IPS DF 19.7 (cell line): ENCODE data around the gene HEMGN.
"Not testable (repeated sequence)": the region's sequence is repeated elsewhere in the genome, so short reads cannot be mapped to it uniquely, and the experiment has no call there.

Source experiments
- DNase-seq: peaks from one replicate; pipeline ENCODE4 v3.0.0-alpha.2; 2013; ENCODE audit warnings: low read depth, low spot score

The HEMGN gene

GRCh38 chr9:97938081-97938644 lies at the start of gene HEMGN:
Gene HEMGN, minus strand, starts transcription at chr9:97938172. Its CDS starts 36 bp downstream, at chr9:97938136.
- DNase-seq = no peak

- DNase-seq = no peak
Observed at GRCh38 chr9:97987487-97987886, 49.5 kb upstream of the HEMGN start.

- no peak for DNase-seq
Observed at GRCh38 chr9:97985058-97985861, 47.3 kb upstream of the HEMGN start.

- no peak for DNase-seq
Observed at GRCh38 chr9:97984188-97985057, 46.5 kb upstream of the HEMGN start.

GRCh38 chr9:97983589-97984187 lies 45.7 kb upstream of the HEMGN start:
- DNase-seq = no peak

GRCh38 chr9:97982683-97983588 lies 45.0 kb upstream of the HEMGN start, which contains the start of gene ANP32B:
Gene ANP32B, plus strand, starts transcription at chr9:97983341. Its CDS starts 215 bp downstream, at chr9:97983556.
- DNase-seq = no peak

GRCh38 chr9:97981846-97982682 lies 44.1 kb upstream of the HEMGN start:
- DNase-seq = no peak

GRCh38 chr9:97980918-97981845 lies 43.2 kb upstream of the HEMGN start:
- DNase-seq = no peak

GRCh38 chr9:97980479-97980803 lies 42.5 kb upstream of the HEMGN start:
- no peak for DNase-seq

- no peak for DNase-seq
Observed at GRCh38 chr9:97979788-97980478, 42.0 kb upstream of the HEMGN start.

- no peak for DNase-seq
Observed at GRCh38 chr9:97978371-97979130, 40.6 kb upstream of the HEMGN start.

GRCh38 chr9:97976633-97977032 lies 38.7 kb upstream of the HEMGN start:
- not testable (repeated sequence) for DNase-seq

- no peak for DNase-seq
Observed at GRCh38 chr9:97975376-97975775, 37.4 kb upstream of the HEMGN start.

- DNase-seq = no peak
Observed at GRCh38 chr9:97972753-97973152, 34.8 kb upstream of the HEMGN start.

GRCh38 chr9:97970165-97970564 lies 32.2 kb upstream of the HEMGN start:
- no peak for DNase-seq

GRCh38 chr9:97969014-97969413 lies 31.0 kb upstream of the HEMGN start:
- DNase-seq = no peak

GRCh38 chr9:97966493-97966892 lies 28.5 kb upstream of the HEMGN start:
- no peak for DNase-seq

GRCh38 chr9:97964901-97965300 lies 26.9 kb upstream of the HEMGN start:
- no peak for DNase-seq
